Duodenal mucosa (tissue), 2 donors: Measurements from ENCODE around the gene PGLYRP3.

Experiments used
- H3K27ac ChIP-seq: one replicate; pipeline ENCODE4 v1.7.0; 2013; ENCODE audit warnings: low read depth, low read length
- H3K27me3 ChIP-seq, 2 donors: one replicate each; pipeline ENCODE4 v1.7.0; 2013; ENCODE audit warnings: low read length in 2 of 2, control low read depth in 1 of 2; ENCODE audit not compliant: insufficient read depth in 2 of 2, control insufficient read depth in 1 of 2
- H3K36me3 ChIP-seq, 2 donors: one replicate each; pipeline ENCODE4 v1.7.0; 2013; ENCODE audit warnings: low read length in 2 of 2, control low read depth in 1 of 2; ENCODE audit not compliant: insufficient read depth in 2 of 2, control insufficient read depth in 1 of 2
- H3K4me1 ChIP-seq, 2 donors: one replicate each; pipeline ENCODE4 v1.7.0; 2013; ENCODE audit warnings: low read length in 2 of 2, control low read depth in 1 of 2; ENCODE audit not compliant: insufficient read depth in 2 of 2, control insufficient read depth in 1 of 2
- H3K4me3 ChIP-seq, 2 donors: one replicate each; pipeline ENCODE4 v1.7.0; 2013; ENCODE audit warnings: low read length in 2 of 2, low read depth in 1 of 2
- H3K9ac ChIP-seq, 2 donors: one replicate each; pipeline ENCODE4 v1.7.0; 2013; ENCODE audit warnings: low read length in 2 of 2, low read depth in 1 of 2
- H3K9me3 ChIP-seq, 2 donors: one replicate each; pipeline ENCODE4 v1.7.0; 2013; ENCODE audit warnings: low read length in 2 of 2, control low read depth in 1 of 2; ENCODE audit not compliant: control insufficient read depth in 1 of 2

PGLYRP3 gene

DNA sequence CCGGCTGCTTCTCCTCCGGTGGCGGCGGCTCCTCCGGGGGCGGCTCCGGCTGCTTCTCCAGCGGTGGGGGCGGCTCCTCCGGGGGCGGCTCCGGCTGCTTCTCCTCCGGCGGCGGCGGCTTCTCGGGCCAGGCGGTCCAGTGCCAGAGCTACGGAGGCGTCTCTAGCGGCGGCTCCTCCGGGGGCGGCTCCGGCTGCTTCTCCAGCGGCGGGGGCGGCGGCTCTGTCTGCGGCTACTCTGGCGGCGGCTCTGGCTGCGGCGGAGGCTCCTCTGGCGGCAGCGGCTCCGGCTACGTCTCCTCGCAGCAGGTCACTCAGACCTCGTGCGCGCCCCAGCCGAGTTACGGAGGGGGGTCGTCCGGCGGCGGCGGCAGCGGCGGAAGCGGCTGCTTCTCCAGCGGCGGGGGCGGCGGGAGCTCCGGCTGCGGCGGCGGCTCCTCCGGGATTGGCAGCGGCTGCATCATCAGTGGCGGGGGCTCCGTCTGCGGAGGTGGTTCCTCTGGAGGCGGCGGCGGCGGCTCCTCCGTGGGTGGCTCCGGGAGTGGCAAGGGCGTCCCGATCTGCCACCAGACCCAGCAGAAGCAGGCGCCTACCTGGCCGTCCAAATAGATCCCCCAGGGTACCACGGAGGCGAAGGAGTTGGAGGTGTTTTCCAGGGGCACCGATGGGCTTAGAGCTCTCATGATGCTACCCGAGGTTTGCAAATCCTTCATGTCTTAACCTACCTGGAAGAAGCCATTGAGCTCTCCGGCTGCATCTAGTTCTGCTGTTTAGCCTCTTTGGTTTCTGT lies 51.3 kb downstream of the PGLYRP3 start:
- peaks cover 38 to 53% of the 10 kb centered on the region in 2 donors for H3K27me3 ChIP-seq
- H3K4me1 ChIP-seq = peaks cover 0 to 5% of the 10 kb centered on the region in 2 donors
- peak overlapping the region; percentile 6 to 54 for H3K4me3 ChIP-seq
- no peak overlapping the region for H3K27ac ChIP-seq
- H3K9ac ChIP-seq = no peak overlapping the region
- H3K36me3 ChIP-seq = no peaks in the 10 kb centered on the region
- H3K9me3 ChIP-seq = no peaks in the 10 kb centered on the region

DNA sequence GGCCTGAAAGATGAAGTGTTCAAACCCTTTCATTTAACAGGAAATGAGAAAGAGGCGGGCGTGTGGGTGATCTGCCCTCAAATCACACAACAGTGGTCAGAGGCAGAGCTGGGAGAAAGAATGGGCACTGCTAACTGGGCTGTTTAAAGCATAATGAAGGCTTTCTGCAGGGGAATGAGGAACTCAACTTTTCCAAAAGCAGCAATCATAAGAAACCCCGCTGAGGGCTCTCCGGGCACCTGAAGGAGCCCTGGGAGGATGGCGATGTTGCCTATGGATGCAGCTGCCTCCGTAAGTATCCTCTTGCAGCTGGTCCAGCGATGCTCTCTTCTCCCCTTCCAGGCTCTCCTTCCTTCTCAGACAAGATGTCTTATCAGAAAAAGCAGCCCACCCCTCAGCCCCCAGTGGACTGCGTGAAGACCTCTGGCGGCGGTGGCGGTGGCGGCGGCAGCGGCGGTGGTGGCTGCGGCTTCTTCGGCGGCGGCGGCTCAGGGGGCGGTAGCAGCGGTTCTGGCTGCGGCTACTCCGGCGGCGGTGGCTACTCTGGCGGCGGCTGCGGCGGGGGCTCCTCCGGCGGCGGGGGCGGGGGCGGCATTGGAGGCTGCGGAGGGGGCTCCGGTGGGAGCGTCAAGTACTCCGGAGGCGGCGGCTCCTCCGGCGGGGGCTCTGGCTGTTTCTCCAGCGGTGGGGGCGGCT lies 52.0 kb downstream of the PGLYRP3 start:
- no peak overlapping the region for H3K4me3 ChIP-seq
- peaks cover 38 to 51% of the 10 kb centered on the region in 2 donors for H3K27me3 ChIP-seq
- H3K4me1 ChIP-seq = peaks cover 0 to 5% of the 10 kb centered on the region in 2 donors
- no peaks in the 10 kb centered on the region for H3K36me3 ChIP-seq
- no peak overlapping the region for H3K27ac ChIP-seq
- H3K9ac ChIP-seq = no peak overlapping the region
- no peaks in the 10 kb centered on the region for H3K9me3 ChIP-seq

DNA sequence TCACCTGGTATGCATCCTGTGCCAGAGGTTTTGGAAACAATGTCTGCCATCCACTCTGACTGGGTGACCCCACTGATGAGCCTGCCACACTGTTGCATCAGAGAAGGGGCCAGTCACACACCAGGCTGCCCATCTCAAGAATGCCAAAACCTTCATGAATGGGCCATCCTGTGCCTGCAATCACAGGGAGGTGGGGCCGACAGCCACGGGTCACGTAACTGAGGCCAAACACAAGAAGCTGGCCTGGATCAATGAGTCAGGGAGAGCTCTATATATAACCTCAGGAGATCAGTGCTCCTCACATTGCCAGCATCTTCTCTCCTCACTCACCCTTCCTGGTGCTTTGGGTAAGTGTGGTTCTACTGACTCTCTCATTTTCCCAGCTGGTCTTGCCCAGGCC lies 53.4 kb downstream of the PGLYRP3 start, which contains the start of gene LORICRIN:
Gene LORICRIN (plus strand): TSS at position 301 of the 400 bp plus-strand sequence. CDS start 1,263 bp downstream, outside the sequence.
- H3K4me1 ChIP-seq = peaks cover 0 to 5% of the 10 kb centered on the region in 2 donors
- no peak within 1 kb of the TSS for H3K4me3 ChIP-seq
- peaks cover 37 to 44% of the 10 kb centered on the region in 2 donors for H3K27me3 ChIP-seq
- H3K27ac ChIP-seq = no peak within 1 kb of the TSS
- no peak within 1 kb of the TSS for H3K9ac ChIP-seq
- H3K36me3 ChIP-seq = no peaks in the 10 kb centered on the region
- H3K9me3 ChIP-seq = no peaks in the 10 kb centered on the region

DNA sequence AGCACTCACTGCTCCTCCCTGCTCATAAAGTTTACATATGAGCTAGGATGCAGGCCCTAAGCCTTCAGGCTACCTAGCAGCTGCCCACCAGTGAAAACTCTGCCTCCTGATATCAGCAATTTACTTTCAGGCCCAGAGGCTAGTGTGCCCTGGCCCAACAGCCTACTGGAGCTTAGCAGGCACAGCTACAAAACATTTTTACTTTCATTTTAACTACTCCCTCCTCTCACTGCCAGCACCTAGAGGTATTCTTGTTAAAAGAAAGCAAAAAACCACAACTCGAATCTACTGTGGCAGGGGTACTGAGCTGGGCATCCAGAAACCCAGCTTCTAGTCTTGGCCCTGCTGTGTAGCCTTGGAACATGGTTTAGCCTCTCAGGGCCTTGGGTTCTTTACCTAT lies 59.1 kb downstream of the PGLYRP3 start:
- Histone ChIP-seq H3K9me3 (no peaks in the 10 kb centered on the region), H3K9ac (no peak overlapping the region), H3K27ac (no peak overlapping the region), H3K36me3 (no peaks in the 10 kb centered on the region), H3K4me1 (no peaks in the 10 kb centered on the region), H3K27me3 (peaks cover under 1 to 5% of the 10 kb centered on the region in 2 donors), H3K4me3 (no peak overlapping the region)

DNA sequence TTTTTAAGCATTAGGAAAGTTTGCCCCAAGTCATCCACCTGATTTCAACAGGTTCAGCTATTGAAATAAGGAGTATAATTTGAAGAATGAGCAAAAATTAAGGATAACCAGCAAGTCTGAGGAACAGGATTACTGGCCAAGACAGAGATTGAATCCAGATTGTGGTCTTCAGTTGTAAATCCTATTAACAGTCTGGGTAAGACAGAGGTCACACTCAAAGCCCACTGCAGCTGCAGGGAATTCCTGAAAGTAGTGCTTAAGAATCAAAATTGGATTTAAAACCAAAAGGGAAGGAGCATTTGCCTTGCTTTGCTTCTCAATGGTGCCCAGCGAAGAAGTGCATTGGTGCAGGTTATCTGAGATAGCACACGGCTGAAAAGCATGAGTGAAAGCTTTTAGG lies 59.7 kb downstream of the PGLYRP3 start:
- Histone ChIP-seq H3K27ac (no peak overlapping the region), H3K9me3 (no peaks in the 10 kb centered on the region), H3K4me3 (no peak overlapping the region), H3K27me3 (peaks cover 0 to 5% of the 10 kb centered on the region in 2 donors), H3K4me1 (no peaks in the 10 kb centered on the region), H3K9ac (no peak overlapping the region), H3K36me3 (no peaks in the 10 kb centered on the region)

DNA sequence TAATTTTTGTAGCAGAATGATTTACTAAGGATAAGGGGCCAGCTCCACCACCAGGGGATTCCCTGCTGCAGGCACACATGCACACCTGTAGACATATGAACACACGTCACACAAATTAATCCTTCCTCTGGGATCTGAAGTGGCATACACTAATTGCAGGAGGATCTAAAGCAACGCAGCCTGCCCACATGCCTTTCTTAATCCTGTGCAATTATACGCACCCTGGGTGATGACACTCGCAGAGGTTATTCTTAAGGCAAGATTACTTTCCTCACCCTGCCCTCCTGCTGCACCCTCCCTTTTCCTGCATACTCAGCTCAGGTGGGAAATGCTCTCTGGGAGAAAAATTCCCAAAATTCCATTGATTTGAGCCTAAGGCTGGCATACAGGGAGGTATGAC lies 60.8 kb downstream of the PGLYRP3 start:
- Histone ChIP-seq H3K9me3 (no peaks in the 10 kb centered on the region), H3K27ac (no peak overlapping the region), H3K36me3 (no peaks in the 10 kb centered on the region), H3K4me3 (no peak overlapping the region), H3K27me3 (peaks cover 0 to 10% of the 10 kb centered on the region in 2 donors), H3K9ac (no peak overlapping the region), H3K4me1 (no peaks in the 10 kb centered on the region)

DNA sequence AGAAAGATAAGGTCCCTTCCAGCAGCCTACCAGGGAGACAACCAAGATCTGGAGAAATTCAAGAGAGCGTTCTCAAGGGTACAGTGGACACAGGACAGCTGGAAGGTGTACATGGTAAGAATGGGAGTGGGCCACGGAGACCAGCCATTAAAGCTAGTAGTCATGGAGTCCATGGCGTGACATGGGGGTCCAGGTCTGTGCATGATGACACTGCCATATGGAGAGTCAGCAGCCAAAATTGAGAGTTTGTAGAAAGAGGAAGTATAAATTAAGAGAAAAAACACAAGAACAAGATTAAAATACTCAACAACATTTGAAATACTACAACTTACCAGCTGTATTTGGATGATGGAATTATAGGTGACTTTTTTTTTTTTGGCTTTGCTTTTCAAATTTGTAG lies 61.2 kb downstream of the PGLYRP3 start:
- H3K27me3 ChIP-seq = peaks cover 0 to 11% of the 10 kb centered on the region in 2 donors
- H3K9me3 ChIP-seq = no peaks in the 10 kb centered on the region
- H3K4me3 ChIP-seq = no peak overlapping the region
- H3K36me3 ChIP-seq = no peaks in the 10 kb centered on the region
- no peak overlapping the region for H3K27ac ChIP-seq
- H3K9ac ChIP-seq = no peak overlapping the region
- no peaks in the 10 kb centered on the region for H3K4me1 ChIP-seq

DNA sequence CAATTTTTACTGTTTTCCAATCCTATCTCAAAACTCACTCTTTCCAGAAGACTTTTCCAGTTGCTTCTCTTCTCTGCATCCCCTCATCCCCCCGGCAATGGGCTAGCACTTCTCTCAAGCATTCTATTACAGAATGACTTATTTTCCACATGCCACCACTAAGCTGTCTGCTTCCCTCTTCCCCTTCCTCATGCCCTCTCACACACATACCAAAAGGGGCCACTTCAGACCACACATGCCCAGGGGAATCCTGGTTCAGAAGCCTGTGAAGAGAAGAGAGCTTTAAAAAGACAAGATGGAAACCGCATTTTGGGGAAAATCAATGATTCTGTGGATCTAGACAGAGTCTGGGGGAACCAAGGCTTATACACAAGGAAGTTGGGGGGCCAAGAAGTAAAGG lies 61.7 kb downstream of the PGLYRP3 start:
- no peaks in the 10 kb centered on the region for H3K4me1 ChIP-seq
- H3K4me3 ChIP-seq = no peak overlapping the region
- H3K27me3 ChIP-seq = peaks cover 0 to 11% of the 10 kb centered on the region in 2 donors
- H3K27ac ChIP-seq = no peak overlapping the region
- no peaks in the 10 kb centered on the region for H3K36me3 ChIP-seq
- no peak overlapping the region for H3K9ac ChIP-seq
- H3K9me3 ChIP-seq = no peaks in the 10 kb centered on the region

DNA sequence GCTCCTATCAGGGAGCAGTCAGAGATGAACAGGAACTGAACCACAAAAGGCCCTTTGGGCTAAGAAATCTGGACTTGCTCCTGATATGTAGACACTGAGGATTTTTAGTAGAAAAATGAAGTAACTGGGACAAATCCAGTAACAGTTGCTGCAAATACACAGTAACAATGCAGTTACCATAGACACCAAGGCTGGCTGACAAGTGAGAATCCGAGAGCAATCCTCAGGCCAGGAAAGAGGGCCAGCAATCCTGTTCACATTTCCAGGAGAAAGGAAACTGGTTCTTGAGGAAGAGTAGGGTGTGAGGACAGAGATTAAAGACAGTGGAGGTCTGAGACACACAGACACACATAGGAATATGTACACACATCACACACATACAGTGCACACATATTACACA lies 62.6 kb downstream of the PGLYRP3 start:
- Histone ChIP-seq H3K4me3 (no peak overlapping the region), H3K36me3 (no peaks in the 10 kb centered on the region), H3K27me3 (peaks cover 0 to 11% of the 10 kb centered on the region in 2 donors), H3K9me3 (no peaks in the 10 kb centered on the region), H3K4me1 (no peaks in the 10 kb centered on the region), H3K9ac (no peak overlapping the region), H3K27ac (no peak overlapping the region)

DNA sequence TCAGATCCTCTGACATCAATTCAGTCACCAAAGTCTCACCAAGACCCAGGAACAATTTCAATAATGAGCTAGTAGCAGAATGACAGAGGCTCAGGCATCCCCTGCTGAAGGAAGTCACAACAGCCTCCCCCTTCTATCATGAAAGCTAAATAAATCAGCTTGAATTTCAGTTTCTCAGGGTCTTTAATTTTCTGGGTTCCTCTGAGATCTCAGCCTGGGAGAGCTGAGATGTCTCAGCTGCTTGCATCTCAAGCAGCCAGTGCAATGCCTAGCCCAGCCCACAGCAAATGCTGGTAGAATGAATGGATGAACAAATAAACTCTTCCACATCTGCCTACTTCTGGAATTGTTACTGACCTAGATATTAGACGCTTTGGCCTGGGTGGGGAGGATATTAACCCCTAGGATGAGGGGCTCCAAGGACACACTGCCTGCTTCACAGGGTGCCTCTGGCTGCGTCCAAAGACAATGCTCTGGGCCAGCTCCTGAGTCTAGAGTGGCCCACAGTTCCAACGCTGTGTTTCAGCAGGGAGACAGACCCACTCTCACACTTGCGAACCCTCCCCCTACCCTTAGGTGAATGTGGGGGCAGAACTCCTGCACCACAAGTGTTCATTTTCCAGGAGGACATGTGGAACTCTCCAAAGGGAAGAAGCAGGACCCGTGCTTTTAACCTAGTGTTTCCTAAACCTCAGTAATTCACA lies 64.4 kb downstream of the PGLYRP3 start:
- H3K9me3 ChIP-seq = no peaks in the 10 kb centered on the region
- H3K4me1 ChIP-seq = no peaks in the 10 kb centered on the region
- H3K4me3 ChIP-seq = no peak overlapping the region
- no peaks in the 10 kb centered on the region for H3K36me3 ChIP-seq
- H3K9ac ChIP-seq = no peak overlapping the region
- H3K27me3 ChIP-seq = peaks cover 0 to 11% of the 10 kb centered on the region in 2 donors
- H3K27ac ChIP-seq = no peak overlapping the region
